K562 (cell line): ENCODE measurements around the gene TMEM114. TPM values are rescaled to one million over a fixed set of nuclear protein-coding genes. Genes with fewer than 3 reads are reported as not detected.
"Not testable (repeated sequence)": the region's sequence is repeated elsewhere in the genome, so short reads cannot be mapped to it uniquely, and the experiment has no call there.

ENCODE experiments used
- ATAC-seq: fragments of 200-7000 bp; cut with Tn5 transposase; 3 replicates; pipeline ENCODE4 v1.9.1; 2020; ENCODE audit warnings: moderate library complexity
- BruUV-seq: library from RNA; stranded (reverse); fragments of 400-500 nt; replicated peaks from 2 replicates; lab custom pipeline; 2021; lab: Mats Ljungman, UMichigan
- CTCF ChIA-PET: fragments of 300-600 bp; formaldehyde crosslinking; extraction: SDS; loops from one replicate; lab custom pipeline; 2021; ENCODE audit warnings: low intra/inter-chr PET ratio; lab: Yijun Ruan, JAX
- POLR2A ChIA-PET: fragments of 300-600, 350-650 bp; sonication (Branson Sonifier 250); formaldehyde crosslinking; extraction: SDS; loops from one replicate; lab custom pipeline; 2021; ENCODE audit warnings: antibody characterized with exemption, inconsistent platforms; lab: Yijun Ruan, JAX
- DNase-seq, 4 experiments: peaks; one replicate each; pipeline versions ENCODE4 v3.0.0 to v3.0.0-alpha.2; 2011 to 2018; ENCODE audit warnings: low spot score in 3 of 4, mixed read lengths in 3 of 4; ENCODE audit errors: extremely low read depth in 1 of 4
- FAIRE-seq: peaks from 2 replicates; lab custom pipeline; 2011; peaks lifted over from hg19 to GRCh38; lab: Jason Lieb, UNC
- H2AFZ ChIP-seq: 2 replicates; pipeline ENCODE4 v1.6.0; 2011; ENCODE audit warnings: low read depth, low read length, control low read depth, inconsistent platforms
- H3K27ac ChIP-seq: fragments of 200-600 bp; 3 replicates; pipeline ENCODE4 v1.8.0; 2011; ENCODE audit warnings: low read depth, mild to moderate bottlenecking, control low read depth, inconsistent platforms, low read length, moderate library complexity, mixed read lengths; ENCODE audit errors: extremely low read depth
- H3K27me3 ChIP-seq, 2 experiments: fragments of 300-600 bp in 1 of 2; 2 replicates in 1 of 2; 3 replicates in 1 of 2; pipeline versions ENCODE4 v1.6.0 to v1.8.0; 2011; ENCODE audit warnings: inconsistent platforms in 2 of 2, low read length in 2 of 2, mild to moderate bottlenecking in 1 of 2, mixed read lengths in 1 of 2, moderate library complexity in 1 of 2; ENCODE audit not compliant: control insufficient read depth in 2 of 2, insufficient read depth in 2 of 2
- H3K36me3 ChIP-seq: fragments of 300-600 bp; 3 replicates; pipeline ENCODE4 v1.8.0; 2011; ENCODE audit warnings: mild to moderate bottlenecking, low read length, inconsistent platforms; ENCODE audit not compliant: control insufficient read depth, insufficient read depth
- H3K4me1 ChIP-seq, 2 experiments: fragments of 200-600 bp in 1 of 2; replicated peaks in 1 of 2; 2 replicates in 1 of 2; 3 replicates in 1 of 2; pipeline versions ENCODE4 v1.5.1 to v1.8.0; 2011; ENCODE audit warnings: inconsistent platforms in 2 of 2, low read length in 2 of 2, mild to moderate bottlenecking in 1 of 2, mixed read lengths in 1 of 2, moderate library complexity in 1 of 2; ENCODE audit not compliant: control insufficient read depth in 2 of 2, insufficient read depth in 2 of 2
- H3K4me2 ChIP-seq: 2 replicates; pipeline ENCODE4 v1.6.1; 2011; ENCODE audit warnings: low read length, control low read depth, inconsistent platforms, mixed read lengths; ENCODE audit not compliant: insufficient read depth
- H3K4me3 ChIP-seq: fragments of 200-600 bp; sonication (generic), shearing (Covaris generic); 2 replicates; pipeline ENCODE4 v1.5.1; 2016; ENCODE audit warnings: control low read depth, inconsistent platforms
- H3K79me2 ChIP-seq: fragments of 200-600 bp; 3 replicates; pipeline ENCODE4 v1.8.0; 2011; ENCODE audit warnings: low read length, inconsistent platforms; ENCODE audit not compliant: control insufficient read depth, insufficient read depth
- H3K9ac ChIP-seq, 2 experiments: 2 replicates each; pipeline versions ENCODE4 v1.6.0 to v1.6.1; 2011; ENCODE audit warnings: low read depth in 2 of 2, low read length in 2 of 2, control low read depth in 1 of 2, inconsistent platforms in 1 of 2, mild to moderate bottlenecking in 1 of 2, mixed read lengths in 1 of 2; ENCODE audit not compliant: insufficient read depth in 1 of 2
- H3K9me1 ChIP-seq: one replicate; pipeline ENCODE4 v1.6.0; 2011; ENCODE audit warnings: inconsistent platforms, mild to moderate bottlenecking, low read length, moderate library complexity; ENCODE audit not compliant: control insufficient read depth, insufficient read depth
- H3K9me3 ChIP-seq: replicated peaks from 2 replicates; pipeline ENCODE4 v1.5.1; 2011; ENCODE audit warnings: low read depth, low read length, inconsistent platforms; ENCODE audit not compliant: control insufficient read depth, insufficient read depth
- H4K20me1 ChIP-seq: replicated peaks from 2 replicates; pipeline ENCODE4 v1.6.1; 2011; ENCODE audit warnings: low read length, inconsistent platforms, mixed read lengths; ENCODE audit not compliant: control insufficient read depth, insufficient read depth
- KAT2B ChIP-seq: IDR thresholded peaks from one replicate; pipeline ENCODE4 v1.6.1; 2012; ENCODE audit warnings: low read depth, mild to moderate bottlenecking, control low read depth, inconsistent platforms, low read length, moderate library complexity
- POLR2H ChIP-seq: IDR thresholded peaks from 2 replicates; pipeline ENCODE4 v1.6.1; 2016; ENCODE audit warnings: missing genetic modification characterization, low read depth, mild to moderate bottlenecking, control low read depth, missing compliant biosample characterization, moderate library complexity
- TRIM24 ChIP-seq, 2 experiments: fragments of 450-650 bp; IDR thresholded peaks; 2 replicates each; pipeline ENCODE4 v1.6.1; 2016
- ZNF24 ChIP-seq: fragments of 450-650 bp; IDR thresholded peaks from 2 replicates; pipeline ENCODE4 v1.6.1; 2016
- WGBS: fragments of 100-300 bp; shearing (Covaris generic); methylation state at CpG from one replicate; pipeline ENCODE4 v1.1.6; 2016; ENCODE audit warnings: low coverage, mixed read lengths; ENCODE audit not compliant: insufficient coverage; ENCODE audit errors: missing lambda C conversion rate; 5-methylcytosine and 5-hydroxymethylcytosine counted together
- in situ Hi-C: fragments of 300-500 bp; cut with MboI; formaldehyde crosslinking; loops from 4 replicates; pipeline ENCODE4 v1.15.0; 2018; ENCODE audit warnings: inconsistent platforms, mixed read lengths
- intact Hi-C: fragments of 100-400 bp; cut with micrococcal nuclease; formaldehyde crosslinking; loops from 2 replicates; pipeline ENCODE4 v1.14.2; 2022
- polyA plus RNA-seq, 8 experiments: library from polyadenylated mRNA; depleted of rRNA in 4 of 8; stranded (reverse) in 5 of 8; unstranded in 3 of 8; fragments of >200 nt; fragmentation: Nextera tagmentation in 2 of 8; fragmentation: Illumina TruSeq in 1 of 8; extraction: Ambion mirVana in 2 of 8; extraction: Trizol in 1 of 8; gene quantifications; 2 replicates each; pipeline versions ENCODE4 v1.2.1 to v1.2.3, GENCODE V29; 2011 to 2014; ENCODE audit warnings: inconsistent platforms in 1 of 8, missing spikeins in 1 of 8
- total RNA-seq, 7 experiments: library from RNA; depleted of rRNA in 6 of 7; stranded (reverse); fragments of >200 nt in 6 of 7; fragmentation: Illumina TruSeq in 2 of 7; extraction: Trizol in 2 of 7; gene quantifications; 2 replicates each; pipeline versions ENCODE4 v1.2.1 to v1.2.3, GENCODE V29; 2011 to 2021; ENCODE audit warnings: low replicate concordance in 1 of 7

The TMEM114 gene
- total and polyA plus RNA-seq, 9 of the 15 experiments (the other 6 are each of a cell fraction or from before 2014, with no cell fraction given), result not detected

- no peak for TF ChIP-seq POLR2H
Measured at GRCh38 chr16:8564934-8565345, 25.4 kb downstream of the TMEM114 start (continued).

GRCh38 chr16:8563944-8564540, 26.3 kb downstream of the TMEM114 start:
- in situ Hi-C loops, result loop anchor here (25.0 kb wide), 1 partner anchor 1598 kb away; no protein-coding TSS in a partner anchor
- ATAC-seq, BruUV-seq: not testable (repeated sequence)

GRCh38 chr16:8561496-8561895, 28.8 kb downstream of the TMEM114 start:
- Histone ChIP-seq H3K9me3 (peaks cover 4% of the 10 kb centered on the region; the same call in 1 of the 2 replicates), H3K27ac (no peak overlapping the region), H2AFZ (no peak overlapping the region), H3K4me3 (no peak overlapping the region), H3K36me3 (no peaks in the 10 kb centered on the region), H3K9me1 (no peaks in the 10 kb centered on the region), H3K9ac (no peak overlapping the region), H4K20me1 (no peaks in the 10 kb centered on the region), H3K79me2 (no peaks in the 10 kb centered on the region), H3K4me2 (no peak overlapping the region), H3K27me3 (peaks cover 7 to 32% of the 10 kb centered on the region in 2 experiments; a peak in 4 of 5 replicates), H3K4me1 (no peaks in the 10 kb centered on the region; a peak in 1 of 5 replicates)
- in situ Hi-C loops, result loop anchor here (25.0 kb wide), 1 partner anchor 1601 kb away; no protein-coding TSS in a partner anchor
- DNase-seq, result no peak
- peak; percentile 71 for TF ChIP-seq ZNF24
- TF ChIP-seq KAT2B, result no peak
- ChIA-PET POLR2A (no interaction called here), CTCF (no interaction called here)
- no TSS peak for BruUV-seq
- intact Hi-C loops, result loop anchor here (10.0 kb wide), 1 partner anchor 573 kb away; no protein-coding TSS in a partner anchor
- ATAC-seq, result no peak
- 3% methylated on average over 2 of the region's 2 CpGs for WGBS
- FAIRE-seq, result no peak

More at GRCh38 chr16:8563944-8564540, 26.3 kb downstream of the TMEM114 start:
- H2AFZ ChIP-seq, FAIRE-seq, H3K9me3 ChIP-seq, H4K20me1 ChIP-seq, H3K36me3 ChIP-seq, H3K4me3 ChIP-seq, DNase-seq, POLR2A ChIA-PET, H3K27ac ChIP-seq, H3K4me2 ChIP-seq, H3K4me1 ChIP-seq, H3K9ac ChIP-seq, H3K9me1 ChIP-seq, H3K79me2 ChIP-seq: not testable (repeated sequence)
- CTCF ChIA-PET, result interaction anchor here (0.6 kb wide), 1 partner anchor 1369 kb away, joined by 6 read pairs; no protein-coding TSS in a partner anchor
- TF ChIP-seq ZNF24 (peak; percentile 92; the same call in 1 of the 2 replicates), TRIM24 (IDR thresholded peaks at IDR 0.05) (0 out of 4 replicates have a peak, but pooled peaks of 1 of the 2 experiments have one; percentile 40)
- WGBS, result 0% methylated on average over 2 of the region's 3 CpGs
- intact Hi-C loops, result loop anchor here (10.0 kb wide), 1 partner anchor 571 kb away; no protein-coding TSS in a partner anchor
- H3K27me3 ChIP-seq, result peaks cover 5 to 16% of the 10 kb centered on the region in 2 experiments; a peak in 4 of 5 replicates
